Liver (tissue), 9 donors: ENCODE measurements around the gene GPR161. TPM values are rescaled to one million over a fixed set of nuclear protein-coding genes. Genes with fewer than 3 reads are reported as not detected.

Source experiments
- DNase-seq: peaks from one replicate; pipeline ENCODE4 v3.0.0-alpha.2; 2017; ENCODE audit warnings: low spot score
- H3K27ac ChIP-seq, 2 donors: one replicate each; pipeline ENCODE4 v1.7.0; 2013; ENCODE audit warnings: inconsistent platforms in 2 of 2, low read length in 2 of 2, control low read depth in 1 of 2, low read depth in 1 of 2, mild to moderate bottlenecking in 1 of 2
- H3K27me3 ChIP-seq, 4 donors: one replicate each; pipeline versions ENCODE4 v1.6.1 to v1.7.0; 2013; ENCODE audit warnings: low read length in 3 of 4, inconsistent platforms in 1 of 4, mild to moderate bottlenecking in 1 of 4, moderate library complexity in 1 of 4; ENCODE audit not compliant: control insufficient read depth in 4 of 4, insufficient read depth in 4 of 4
- H3K36me3 ChIP-seq, 4 donors: one replicate each; pipeline versions ENCODE4 v1.6.1 to v1.7.0; 2013; ENCODE audit warnings: low read length in 3 of 4, mild to moderate bottlenecking in 3 of 4, low read depth in 1 of 4, moderate library complexity in 1 of 4; ENCODE audit not compliant: control insufficient read depth in 4 of 4, insufficient read depth in 3 of 4
- H3K4me1 ChIP-seq, 4 donors: one replicate each; pipeline versions ENCODE4 v1.6.1 to v1.7.0; 2013; ENCODE audit warnings: low read length in 3 of 4, mild to moderate bottlenecking in 3 of 4, moderate library complexity in 1 of 4; ENCODE audit not compliant: control insufficient read depth in 4 of 4, insufficient read depth in 4 of 4
- H3K4me3 ChIP-seq, 3 donors: one replicate each; pipeline versions ENCODE4 v1.6.1 to v1.7.0; 2013; ENCODE audit warnings: low read length in 3 of 3, control low read depth in 1 of 3, low read depth in 1 of 3, mild to moderate bottlenecking in 1 of 3
- H3K9ac ChIP-seq, 2 donors: one replicate each; pipeline ENCODE4 v1.7.0; 2013; ENCODE audit warnings: low read length in 2 of 2, mild to moderate bottlenecking in 2 of 2, moderate library complexity in 2 of 2, control low read depth in 1 of 2, low read depth in 1 of 2
- H3K9me3 ChIP-seq, 4 donors: one replicate each; pipeline versions ENCODE4 v1.6.1 to v1.7.0; 2013; ENCODE audit warnings: low read length in 3 of 4; ENCODE audit not compliant: control insufficient read depth in 4 of 4
- ATF3 ChIP-seq: IDR thresholded peaks from 2 replicates; pipeline ENCODE4 v1.6.1; 2016; ENCODE audit warnings: antibody characterized with exemption
- CTCF ChIP-seq: fragments of 150-350 bp; IDR thresholded peaks from 2 replicates; pipeline ENCODE4 v1.5.1; 2017; ENCODE audit warnings: improper control_type of control experiment, low read depth, low read length; ENCODE audit not compliant: missing input control
- EGR1 ChIP-seq, 2 donors: IDR thresholded peaks; 2 replicates each; pipeline ENCODE4 v1.6.1; 2016 to 2018; ENCODE audit warnings: antibody characterized with exemption in 2 of 2, low read depth in 2 of 2
- FOXA1 ChIP-seq: IDR thresholded peaks from 2 replicates; pipeline ENCODE4 v1.6.1; 2016; ENCODE audit warnings: antibody characterized with exemption
- FOXA2 ChIP-seq: IDR thresholded peaks from 2 replicates; pipeline ENCODE4 v1.6.1; 2016; ENCODE audit warnings: antibody characterized with exemption
- GABPA ChIP-seq, 2 donors: IDR thresholded peaks in 1 of 2; conservative IDR thresholded peaks in 1 of 2; 2 replicates each; pipeline ENCODE4 v1.6.1; 2016; ENCODE audit warnings: antibody characterized with exemption in 2 of 2, mild to moderate bottlenecking in 1 of 2, moderate library complexity in 1 of 2
- HNF4A ChIP-seq, 2 donors: conservative IDR thresholded peaks; 2 replicates each; pipeline ENCODE4 v1.6.1; 2016; ENCODE audit warnings: antibody characterized with exemption in 2 of 2, mild to moderate bottlenecking in 2 of 2
- HNF4G ChIP-seq: IDR thresholded peaks from 2 replicates; pipeline ENCODE4 v1.6.1; 2016; ENCODE audit warnings: antibody characterized with exemption
- JUND ChIP-seq, 2 donors: IDR thresholded peaks; 2 replicates each; pipeline ENCODE4 v1.6.1; 2016; ENCODE audit warnings: antibody characterized with exemption in 2 of 2
- MAX ChIP-seq: IDR thresholded peaks from 2 replicates; pipeline ENCODE4 v1.6.1; 2016; ENCODE audit warnings: antibody characterized with exemption
- NR2F2 ChIP-seq: IDR thresholded peaks from 2 replicates; pipeline ENCODE4 v1.6.1; 2016; ENCODE audit warnings: antibody characterized with exemption
- RAD21 ChIP-seq, 2 donors: IDR thresholded peaks; 2 replicates each; pipeline ENCODE4 v1.6.1; 2016; ENCODE audit warnings: antibody characterized with exemption in 2 of 2, mild to moderate bottlenecking in 2 of 2
- REST ChIP-seq: IDR thresholded peaks from 2 replicates; pipeline ENCODE4 v1.6.1; 2016; ENCODE audit warnings: antibody characterized with exemption, mild to moderate bottlenecking
- RXRA ChIP-seq, 2 donors: IDR thresholded peaks; 2 replicates each; pipeline ENCODE4 v1.6.1; 2017 to 2018; ENCODE audit warnings: antibody characterized with exemption in 2 of 2, mild to moderate bottlenecking in 1 of 2
- SP1 ChIP-seq: IDR thresholded peaks from 2 replicates; pipeline ENCODE4 v1.6.1; 2018; ENCODE audit warnings: antibody characterized with exemption, mild to moderate bottlenecking
- TAF1 ChIP-seq: conservative IDR thresholded peaks from 2 replicates; pipeline ENCODE4 v1.6.1; 2016; ENCODE audit warnings: antibody characterized with exemption, mild to moderate bottlenecking
- YY1 ChIP-seq: IDR thresholded peaks from 2 replicates; pipeline ENCODE4 v1.6.1; 2016; ENCODE audit warnings: antibody characterized with exemption, mild to moderate bottlenecking
- ZBTB33 ChIP-seq: IDR thresholded peaks from 2 replicates; pipeline ENCODE4 v1.6.1; 2016; ENCODE audit warnings: antibody characterized with exemption
- WGBS: extraction: QIAGEN DNeasy Blood & Tissue Kit; methylation state at CpG from one replicate; pipeline ENCODE4 v1.1.7; 2013; 5-methylcytosine and 5-hydroxymethylcytosine counted together
- polyA plus RNA-seq, 2 donors: library from polyadenylated mRNA; stranded (reverse) in 1 of 2; unstranded in 1 of 2; fragments of 200-250 nt in 1 of 2; fragments of >200 nt in 1 of 2; fragmentation: Nextera tagmentation in 1 of 2; extraction: Ambion mirVana in 1 of 2; gene quantifications; one replicate each; pipeline versions ENCODE4 v1.2.1 to v1.2.3, GENCODE V29; 2013 to 2015
- total RNA-seq, 2 donors: library from RNA; depleted of rRNA; stranded (reverse); fragments of >200 nt; gene quantifications; one replicate each; pipeline ENCODE4 v1.2.3, GENCODE V29; 2014
- donor health status: healthy.
- donor health status: healthy.
- donor health status: healthy.
- donor health status: healthy.
- donor health status: healthy.

Gene GPR161
- total and polyA plus RNA-seq, 4 donors = 0.33 to 1.1 (median 0.73) TPM

- no peaks in the 10 kb centered on the region for H3K27me3 ChIP-seq
- TF ChIP-seq YY1 (peak; percentile 31), MAX (no peak), SP1 (peak; percentile 19), FOXA2 (no peak), ZBTB33 (no peak), CTCF (no peak), FOXA1 (no peak), REST (no peak), NR2F2 (no peak), RXRA (IDR thresholded peaks at IDR 0.05) (no peak), HNF4G (peak; percentile 24), ATF3 (no peak), RAD21 (IDR thresholded peaks at IDR 0.05) (peak in 1 of 2 donors; percentile 17), HNF4A (conservative IDR thresholded peaks at IDR 0.05) (peak; percentile 69 to 76), GABPA (IDR thresholded peaks at IDR 0.05 in 1 of 2, conservative IDR thresholded peaks at IDR 0.05 in 1 of 2) (no peak), EGR1 (IDR thresholded peaks at IDR 0.05; ENCODE audit: low read depth in 2 of 2) (no peak), TAF1 (no peak), JUND (IDR thresholded peaks at IDR 0.05) (no peak)
- H3K9me3 ChIP-seq = no peaks in the 10 kb centered on the region
- H3K9ac ChIP-seq = no peak overlapping the region
- 90% methylated on average over 2 of the region's 2 CpGs for WGBS
- no peak overlapping the region for H3K4me3 ChIP-seq
- no peaks in the 10 kb centered on the region for H3K4me1 ChIP-seq
- DNase-seq = no peak
- H3K36me3 ChIP-seq = peaks cover 0 to 25% (median 18%) of the 10 kb centered on the region in 4 donors
- H3K27ac ChIP-seq = no peak overlapping the region
These were observed 94.4 kb downstream of the GPR161 start for GRCh38 chr1:168042362-168042761.
